ENCODE measurements around the gene SDF4.
"Not testable (repeated sequence)": the region's sequence is repeated elsewhere in the genome, so short reads cannot be mapped to it uniquely, and the experiment has no call there.

Gene SDF4

GRCh38 chr1:1197551-1198422 is 34.0 kb downstream of the SDF4 start:
- DNase-seq, result no peak

- DNase-seq, result no peak
These were observed 34.7 kb downstream of the SDF4 start for GRCh38 chr1:1197188-1197500.

- no peak for DNase-seq
These were observed 35.2 kb downstream of the SDF4 start for GRCh38 chr1:1196431-1197187.

- DNase-seq, result not testable (repeated sequence)
These were observed 36.1 kb downstream of the SDF4 start for GRCh38 chr1:1195726-1196125.

- no peak for DNase-seq
These were observed 37.1 kb downstream of the SDF4 start for GRCh38 chr1:1194723-1195122.

GRCh38 chr1:1191734-1192133 is 40.1 kb downstream of the SDF4 start:
- no peak for DNase-seq

GRCh38 chr1:1189111-1189510 is 42.7 kb downstream of the SDF4 start:
- no peak for DNase-seq

GRCh38 chr1:1187938-1188337 is 43.9 kb downstream of the SDF4 start:
- DNase-seq, result no peak

GRCh38 chr1:1185101-1185765 is 46.6 kb downstream of the SDF4 start:
- peak in 6 of 14 donors; percentile 0 to 50 (median 23) for DNase-seq

GRCh38 chr1:1183833-1184775 is 47.7 kb downstream of the SDF4 start:
- DNase-seq, result no peak

- DNase-seq, result no peak
These were observed 48.5 kb downstream of the SDF4 start for GRCh38 chr1:1183221-1183747.

GRCh38 chr1:1182491-1183220 is 49.1 kb downstream of the SDF4 start:
- no peak for DNase-seq

GRCh38 chr1:1181938-1182410 is 49.8 kb downstream of the SDF4 start:
- no peak for DNase-seq

- no peak for DNase-seq
These were observed 50.5 kb downstream of the SDF4 start for GRCh38 chr1:1181129-1181937.

GRCh38 chr1:1179983-1180861 is 51.6 kb downstream of the SDF4 start:
- DNase-seq, result no peak

GRCh38 chr1:1179346-1179982 is 52.3 kb downstream of the SDF4 start:
- no peak for DNase-seq

GRCh38 chr1:1178794-1179331 is 52.9 kb downstream of the SDF4 start:
- no peak for DNase-seq
